Immature natural killer cell (primary cell): ENCODE data around the gene TNF. TPM values are rescaled to one million over a fixed set of nuclear protein-coding genes. Genes with fewer than 3 reads are reported as not detected.

Experiments
- DNase-seq, 3 donors: peaks; one replicate each; pipeline ENCODE4 v3.0.0; 2022; ENCODE audit warnings: mixed read lengths in 1 of 3
- H3K27ac Mint-ChIP-seq, 6 donors: one replicate each; pipeline ENCODE4 v1.8.0; 2020; ENCODE audit warnings: mixed read lengths in 6 of 6, mild to moderate bottlenecking in 5 of 6, inconsistent platforms in 4 of 6, moderate library complexity in 3 of 6
- H3K27me3 Mint-ChIP-seq, 3 donors: one replicate each; pipeline ENCODE4 v1.8.0; 2020 to 2021; ENCODE audit warnings: low read depth in 3 of 3, mild to moderate bottlenecking in 3 of 3, mixed read lengths in 3 of 3, moderate library complexity in 3 of 3, inconsistent platforms in 1 of 3
- H3K36me3 Mint-ChIP-seq, 3 donors: one replicate each; pipeline ENCODE4 v1.8.0; 2020; ENCODE audit warnings: mixed read lengths in 3 of 3, inconsistent platforms in 2 of 3, mild to moderate bottlenecking in 2 of 3
- H3K4me1 Mint-ChIP-seq, 2 donors: one replicate each; pipeline ENCODE4 v1.8.0; 2020; ENCODE audit warnings: inconsistent platforms in 2 of 2, mild to moderate bottlenecking in 2 of 2, mixed read lengths in 2 of 2, moderate library complexity in 1 of 2
- H3K4me3 Mint-ChIP-seq, 5 donors: one replicate each; pipeline ENCODE4 v1.8.0; 2020; ENCODE audit warnings: mild to moderate bottlenecking in 5 of 5, mixed read lengths in 5 of 5, inconsistent platforms in 3 of 5, moderate library complexity in 3 of 5
- H3K9me3 Mint-ChIP-seq, 6 donors: one replicate each; pipeline ENCODE4 v1.8.0; 2020; ENCODE audit warnings: mild to moderate bottlenecking in 6 of 6, mixed read lengths in 6 of 6, inconsistent platforms in 4 of 6, moderate library complexity in 3 of 6
- polyA plus RNA-seq, 3 donors: library from polyadenylated mRNA; unstranded; fragments of 300-500 nt; fragmentation: Illumina TruSeq; gene quantifications; one replicate each; pipeline ENCODE4 v1.2.3, GENCODE V29; 2021

TNF gene
- polyA plus RNA-seq, 3 donors from 2014 or later: 2.1 to 5.9 (median 5.6) TPM

DNA sequence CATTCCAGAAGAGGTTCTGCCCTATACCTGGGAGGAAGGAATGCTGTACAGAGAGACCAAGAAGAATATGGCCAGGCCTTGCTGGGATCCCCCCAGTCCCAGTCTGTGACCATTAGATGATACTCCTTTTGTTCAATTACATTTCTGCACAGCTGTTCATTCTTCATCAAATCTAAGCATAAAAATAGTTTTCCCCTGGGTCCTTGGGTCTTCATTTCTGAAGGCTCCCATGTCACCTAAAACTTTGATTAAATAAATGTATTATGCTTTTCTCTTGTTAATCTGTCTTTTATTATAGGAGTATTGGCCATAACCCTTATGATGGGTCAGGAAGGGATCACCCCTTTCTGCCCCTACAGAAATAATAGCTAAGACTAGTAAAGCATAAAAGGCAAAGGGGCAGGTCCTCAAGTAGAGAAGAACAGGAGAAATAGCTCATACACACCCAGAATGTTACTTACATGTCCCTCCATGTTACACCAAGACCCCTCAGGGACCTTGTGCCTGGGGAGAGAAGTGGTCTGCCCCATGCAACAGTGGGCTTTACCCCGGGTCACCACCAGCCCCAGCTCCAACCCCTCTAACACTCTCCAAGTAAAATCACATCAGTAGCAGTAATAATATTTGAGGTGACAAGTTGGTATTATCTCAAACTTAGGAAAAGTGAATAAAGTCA, 5.4 kb upstream of the TNF start:
- no peak for DNase-seq
- H3K27me3 Mint-ChIP-seq: peaks cover 9 to 24% (median 12%) of the 10 kb centered on the region in 3 donors
- H3K36me3 Mint-ChIP-seq: no peaks in the 10 kb centered on the region
- H3K27ac Mint-ChIP-seq: peak overlapping the region; percentile 50 to 91 (median 75)
- H3K9me3 Mint-ChIP-seq: no peaks in the 10 kb centered on the region
- H3K4me3 Mint-ChIP-seq: no peak overlapping the region
- H3K4me1 Mint-ChIP-seq: peaks cover 67 to 73% of the 10 kb centered on the region in 2 donors

DNA sequence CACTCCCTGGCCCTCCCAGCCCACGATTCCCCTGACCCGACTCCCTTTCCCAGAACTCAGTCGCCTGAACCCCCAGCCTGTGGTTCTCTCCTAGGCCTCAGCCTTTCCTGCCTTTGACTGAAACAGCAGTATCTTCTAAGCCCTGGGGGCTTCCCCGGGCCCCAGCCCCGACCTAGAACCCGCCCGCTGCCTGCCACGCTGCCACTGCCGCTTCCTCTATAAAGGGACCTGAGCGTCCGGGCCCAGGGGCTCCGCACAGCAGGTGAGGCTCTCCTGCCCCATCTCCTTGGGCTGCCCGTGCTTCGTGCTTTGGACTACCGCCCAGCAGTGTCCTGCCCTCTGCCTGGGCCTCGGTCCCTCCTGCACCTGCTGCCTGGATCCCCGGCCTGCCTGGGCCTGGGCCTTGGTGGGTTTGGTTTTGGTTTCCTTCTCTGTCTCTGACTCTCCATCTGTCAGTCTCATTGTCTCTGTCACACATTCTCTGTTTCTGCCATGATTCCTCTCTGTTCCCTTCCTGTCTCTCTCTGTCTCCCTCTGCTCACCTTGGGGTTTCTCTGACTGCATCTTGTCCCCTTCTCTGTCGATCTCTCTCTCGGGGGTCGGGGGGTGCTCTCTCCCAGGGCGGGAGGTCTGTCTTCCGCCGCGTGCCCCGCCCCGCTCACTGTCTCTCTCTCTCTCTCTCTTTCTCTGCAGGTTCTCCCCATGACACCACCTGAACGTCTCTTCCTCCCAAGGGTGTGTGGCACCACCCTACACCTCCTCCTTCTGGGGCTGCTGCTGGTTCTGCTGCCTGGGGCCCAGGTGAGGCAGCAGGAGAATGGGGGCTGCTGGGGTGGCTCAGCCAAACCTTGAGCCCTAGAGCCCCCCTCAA, 3.1 kb upstream of the TNF start, which contains the start of gene LTA:
Gene LTA, plus strand, starts transcription at position 249 of the 871 bp plus-strand sequence. Its CDS starts 454 bp downstream, at position 703.
- no peaks in the 10 kb centered on the region for H3K9me3 Mint-ChIP-seq
- peaks cover 13 to 27% (median 16%) of the 10 kb centered on the region in 3 donors for H3K27me3 Mint-ChIP-seq
- H3K4me3 Mint-ChIP-seq: peak within 1 kb of the TSS; percentile 76 to 90 (median 86)
- H3K27ac Mint-ChIP-seq: peak within 1 kb of the TSS; percentile 86 to 98 (median 96)
- H3K4me1 Mint-ChIP-seq: peaks cover 87 to 92% of the 10 kb centered on the region in 2 donors
- H3K36me3 Mint-ChIP-seq: peaks cover 0 to 6% (median 4%) of the 10 kb centered on the region in 3 donors
- peak in 2 of 3 donors; percentile 50 to 65 for DNase-seq

DNA sequence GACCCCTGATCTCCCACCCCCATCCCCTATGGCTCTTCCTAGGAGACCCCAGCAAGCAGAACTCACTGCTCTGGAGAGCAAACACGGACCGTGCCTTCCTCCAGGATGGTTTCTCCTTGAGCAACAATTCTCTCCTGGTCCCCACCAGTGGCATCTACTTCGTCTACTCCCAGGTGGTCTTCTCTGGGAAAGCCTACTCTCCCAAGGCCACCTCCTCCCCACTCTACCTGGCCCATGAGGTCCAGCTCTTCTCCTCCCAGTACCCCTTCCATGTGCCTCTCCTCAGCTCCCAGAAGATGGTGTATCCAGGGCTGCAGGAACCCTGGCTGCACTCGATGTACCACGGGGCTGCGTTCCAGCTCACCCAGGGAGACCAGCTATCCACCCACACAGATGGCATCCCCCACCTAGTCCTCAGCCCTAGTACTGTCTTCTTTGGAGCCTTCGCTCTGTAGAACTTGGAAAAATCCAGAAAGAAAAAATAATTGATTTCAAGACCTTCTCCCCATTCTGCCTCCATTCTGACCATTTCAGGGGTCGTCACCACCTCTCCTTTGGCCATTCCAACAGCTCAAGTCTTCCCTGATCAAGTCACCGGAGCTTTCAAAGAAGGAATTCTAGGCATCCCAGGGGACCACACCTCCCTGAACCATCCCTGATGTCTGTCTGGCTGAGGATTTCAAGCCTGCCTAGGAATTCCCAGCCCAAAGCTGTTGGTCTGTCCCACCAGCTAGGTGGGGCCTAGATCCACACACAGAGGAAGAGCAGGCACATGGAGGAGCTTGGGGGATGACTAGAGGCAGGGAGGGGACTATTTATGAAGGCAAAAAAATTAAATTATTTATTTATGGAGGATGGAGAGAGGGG, 1.9 kb upstream of the TNF start:
- DNase-seq: no peak
- Mint-ChIP-seq H3K9me3 (no peaks in the 10 kb centered on the region), H3K27me3 (peaks cover 6 to 17% (median 7%) of the 10 kb centered on the region in 3 donors), H3K27ac (peak overlapping the region; percentile 86 to 98 (median 96)), H3K36me3 (peaks cover 3 to 6% (median 4%) of the 10 kb centered on the region in 3 donors), H3K4me1 (peaks cover 83 to 90% of the 10 kb centered on the region in 2 donors), H3K4me3 (peak overlapping the region; percentile 49 to 96 (median 82))

DNA sequence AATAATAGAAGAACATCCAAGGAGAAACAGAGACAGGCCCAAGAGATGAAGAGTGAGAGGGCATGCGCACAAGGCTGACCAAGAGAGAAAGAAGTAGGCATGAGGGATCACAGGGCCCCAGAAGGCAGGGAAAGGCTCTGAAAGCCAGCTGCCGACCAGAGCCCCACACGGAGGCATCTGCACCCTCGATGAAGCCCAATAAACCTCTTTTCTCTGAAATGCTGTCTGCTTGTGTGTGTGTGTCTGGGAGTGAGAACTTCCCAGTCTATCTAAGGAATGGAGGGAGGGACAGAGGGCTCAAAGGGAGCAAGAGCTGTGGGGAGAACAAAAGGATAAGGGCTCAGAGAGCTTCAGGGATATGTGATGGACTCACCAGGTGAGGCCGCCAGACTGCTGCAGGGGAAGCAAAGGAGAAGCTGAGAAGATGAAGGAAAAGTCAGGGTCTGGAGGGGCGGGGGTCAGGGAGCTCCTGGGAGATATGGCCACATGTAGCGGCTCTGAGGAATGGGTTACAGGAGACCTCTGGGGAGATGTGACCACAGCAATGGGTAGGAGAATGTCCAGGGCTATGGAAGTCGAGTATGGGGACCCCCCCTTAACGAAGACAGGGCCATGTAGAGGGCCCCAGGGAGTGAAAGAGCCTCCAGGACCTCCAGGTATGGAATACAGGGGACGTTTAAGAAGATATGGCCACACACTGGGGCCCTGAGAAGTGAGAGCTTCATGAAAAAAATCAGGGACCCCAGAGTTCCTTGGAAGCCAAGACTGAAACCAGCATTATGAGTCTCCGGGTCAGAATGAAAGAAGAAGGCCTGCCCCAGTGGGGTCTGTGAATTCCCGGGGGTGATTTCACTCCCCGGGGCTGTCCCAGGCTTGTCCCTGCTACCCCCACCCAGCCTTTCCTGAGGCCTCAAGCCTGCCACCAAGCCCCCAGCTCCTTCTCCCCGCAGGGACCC, 981 bp upstream of the TNF start:
- Mint-ChIP-seq H3K9me3 (no peaks in the 10 kb centered on the region), H3K27ac (peak overlapping the region; percentile 83 to 97 (median 92)), H3K4me3 (peak overlapping the region; percentile 14 to 96 (median 58)), H3K36me3 (peaks cover 3 to 6% (median 4%) of the 10 kb centered on the region in 3 donors), H3K27me3 (peaks cover 6 to 16% (median 6%) of the 10 kb centered on the region in 3 donors), H3K4me1 (peaks cover 82 to 90% of the 10 kb centered on the region in 2 donors)
- DNase-seq: no peak

DNA sequence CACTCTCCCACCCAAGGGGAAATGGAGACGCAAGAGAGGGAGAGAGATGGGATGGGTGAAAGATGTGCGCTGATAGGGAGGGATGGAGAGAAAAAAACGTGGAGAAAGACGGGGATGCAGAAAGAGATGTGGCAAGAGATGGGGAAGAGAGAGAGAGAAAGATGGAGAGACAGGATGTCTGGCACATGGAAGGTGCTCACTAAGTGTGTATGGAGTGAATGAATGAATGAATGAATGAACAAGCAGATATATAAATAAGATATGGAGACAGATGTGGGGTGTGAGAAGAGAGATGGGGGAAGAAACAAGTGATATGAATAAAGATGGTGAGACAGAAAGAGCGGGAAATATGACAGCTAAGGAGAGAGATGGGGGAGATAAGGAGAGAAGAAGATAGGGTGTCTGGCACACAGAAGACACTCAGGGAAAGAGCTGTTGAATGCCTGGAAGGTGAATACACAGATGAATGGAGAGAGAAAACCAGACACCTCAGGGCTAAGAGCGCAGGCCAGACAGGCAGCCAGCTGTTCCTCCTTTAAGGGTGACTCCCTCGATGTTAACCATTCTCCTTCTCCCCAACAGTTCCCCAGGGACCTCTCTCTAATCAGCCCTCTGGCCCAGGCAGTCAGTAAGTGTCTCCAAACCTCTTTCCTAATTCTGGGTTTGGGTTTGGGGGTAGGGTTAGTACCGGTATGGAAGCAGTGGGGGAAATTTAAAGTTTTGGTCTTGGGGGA, 754 bp downstream of the TNF start:
- Mint-ChIP-seq H3K4me3 (peak overlapping the region; percentile 79 to 96 (median 86)), H3K27ac (peak overlapping the region; percentile 86 to 97 (median 94)), H3K27me3 (peaks cover 6 to 15% (median 10%) of the 10 kb centered on the region in 3 donors), H3K4me1 (peaks cover 90 to 92% of the 10 kb centered on the region in 2 donors), H3K9me3 (no peaks in the 10 kb centered on the region), H3K36me3 (peaks cover 4 to 6% (median 5%) of the 10 kb centered on the region in 3 donors)
- no peak for DNase-seq

DNA sequence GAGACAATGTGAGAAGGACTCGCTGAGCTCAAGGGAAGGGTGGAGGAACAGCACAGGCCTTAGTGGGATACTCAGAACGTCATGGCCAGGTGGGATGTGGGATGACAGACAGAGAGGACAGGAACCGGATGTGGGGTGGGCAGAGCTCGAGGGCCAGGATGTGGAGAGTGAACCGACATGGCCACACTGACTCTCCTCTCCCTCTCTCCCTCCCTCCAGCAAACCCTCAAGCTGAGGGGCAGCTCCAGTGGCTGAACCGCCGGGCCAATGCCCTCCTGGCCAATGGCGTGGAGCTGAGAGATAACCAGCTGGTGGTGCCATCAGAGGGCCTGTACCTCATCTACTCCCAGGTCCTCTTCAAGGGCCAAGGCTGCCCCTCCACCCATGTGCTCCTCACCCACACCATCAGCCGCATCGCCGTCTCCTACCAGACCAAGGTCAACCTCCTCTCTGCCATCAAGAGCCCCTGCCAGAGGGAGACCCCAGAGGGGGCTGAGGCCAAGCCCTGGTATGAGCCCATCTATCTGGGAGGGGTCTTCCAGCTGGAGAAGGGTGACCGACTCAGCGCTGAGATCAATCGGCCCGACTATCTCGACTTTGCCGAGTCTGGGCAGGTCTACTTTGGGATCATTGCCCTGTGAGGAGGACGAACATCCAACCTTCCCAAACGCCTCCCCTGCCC, 1.7 kb downstream of the TNF start:
- peak overlapping the region; percentile 79 to 96 (median 86) for H3K4me3 Mint-ChIP-seq
- H3K4me1 Mint-ChIP-seq: peaks cover 91 to 92% of the 10 kb centered on the region in 2 donors
- no peaks in the 10 kb centered on the region for H3K9me3 Mint-ChIP-seq
- H3K36me3 Mint-ChIP-seq: peaks cover 7 to 10% (median 10%) of the 10 kb centered on the region in 3 donors
- H3K27ac Mint-ChIP-seq: peak overlapping the region; percentile 86 to 97 (median 94)
- peaks cover 6 to 15% (median 10%) of the 10 kb centered on the region in 3 donors for H3K27me3 Mint-ChIP-seq
- DNase-seq: peak; percentile 71 to 74 (median 74)

DNA sequence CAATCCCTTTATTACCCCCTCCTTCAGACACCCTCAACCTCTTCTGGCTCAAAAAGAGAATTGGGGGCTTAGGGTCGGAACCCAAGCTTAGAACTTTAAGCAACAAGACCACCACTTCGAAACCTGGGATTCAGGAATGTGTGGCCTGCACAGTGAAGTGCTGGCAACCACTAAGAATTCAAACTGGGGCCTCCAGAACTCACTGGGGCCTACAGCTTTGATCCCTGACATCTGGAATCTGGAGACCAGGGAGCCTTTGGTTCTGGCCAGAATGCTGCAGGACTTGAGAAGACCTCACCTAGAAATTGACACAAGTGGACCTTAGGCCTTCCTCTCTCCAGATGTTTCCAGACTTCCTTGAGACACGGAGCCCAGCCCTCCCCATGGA, 2.2 kb downstream of the TNF start:
- H3K4me3 Mint-ChIP-seq: peak overlapping the region; percentile 79 to 96 (median 86)
- H3K27me3 Mint-ChIP-seq: peaks cover 6 to 13% (median 10%) of the 10 kb centered on the region in 3 donors
- H3K9me3 Mint-ChIP-seq: no peaks in the 10 kb centered on the region
- peaks cover 91 to 92% of the 10 kb centered on the region in 2 donors for H3K4me1 Mint-ChIP-seq
- no peak for DNase-seq
- peaks cover 7 to 10% (median 10%) of the 10 kb centered on the region in 3 donors for H3K36me3 Mint-ChIP-seq
- H3K27ac Mint-ChIP-seq: peak overlapping the region; percentile 86 to 97 (median 94)

DNA sequence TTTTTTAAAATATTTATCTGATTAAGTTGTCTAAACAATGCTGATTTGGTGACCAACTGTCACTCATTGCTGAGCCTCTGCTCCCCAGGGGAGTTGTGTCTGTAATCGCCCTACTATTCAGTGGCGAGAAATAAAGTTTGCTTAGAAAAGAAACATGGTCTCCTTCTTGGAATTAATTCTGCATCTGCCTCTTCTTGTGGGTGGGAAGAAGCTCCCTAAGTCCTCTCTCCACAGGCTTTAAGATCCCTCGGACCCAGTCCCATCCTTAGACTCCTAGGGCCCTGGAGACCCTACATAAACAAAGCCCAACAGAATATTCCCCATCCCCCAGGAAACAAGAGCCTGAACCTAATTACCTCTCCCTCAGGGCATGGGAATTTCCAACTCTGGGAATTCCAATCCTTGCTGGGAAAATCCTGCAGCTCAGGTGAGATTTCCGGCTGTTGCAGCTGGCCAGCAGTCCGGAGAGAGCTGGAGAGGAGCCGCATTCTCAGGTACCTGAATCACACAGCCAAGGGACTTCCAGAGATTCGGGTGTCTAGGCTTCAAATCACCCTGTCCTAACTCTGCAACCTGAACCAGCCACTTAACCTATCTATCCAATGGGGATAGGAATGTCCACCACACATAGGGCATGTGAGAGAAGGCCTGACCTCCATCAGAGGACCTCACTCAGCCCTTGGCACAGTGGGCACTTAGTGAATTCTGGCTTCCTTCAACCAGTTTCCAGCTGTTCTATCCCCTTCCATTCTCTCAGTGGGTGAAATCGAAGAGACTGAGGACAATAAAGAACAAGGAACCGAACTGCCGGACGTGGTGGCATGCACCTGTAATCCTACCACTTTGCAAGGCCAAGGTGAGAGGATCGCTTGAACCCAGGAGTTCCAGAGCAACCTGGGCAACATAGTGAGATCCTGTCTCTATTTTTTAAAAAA, 3.1 kb downstream of the TNF start:
- H3K4me1 Mint-ChIP-seq: peaks cover 89 to 93% of the 10 kb centered on the region in 2 donors
- H3K27me3 Mint-ChIP-seq: peaks cover 6 to 13% (median 10%) of the 10 kb centered on the region in 3 donors
- peaks cover 10 to 14% (median 10%) of the 10 kb centered on the region in 3 donors for H3K36me3 Mint-ChIP-seq
- H3K4me3 Mint-ChIP-seq: peak overlapping the region; percentile 50 to 70 (median 54)
- peak overlapping the region; percentile 51 to 96 (median 80) for H3K27ac Mint-ChIP-seq
- no peak for DNase-seq
- H3K9me3 Mint-ChIP-seq: no peaks in the 10 kb centered on the region

DNA sequence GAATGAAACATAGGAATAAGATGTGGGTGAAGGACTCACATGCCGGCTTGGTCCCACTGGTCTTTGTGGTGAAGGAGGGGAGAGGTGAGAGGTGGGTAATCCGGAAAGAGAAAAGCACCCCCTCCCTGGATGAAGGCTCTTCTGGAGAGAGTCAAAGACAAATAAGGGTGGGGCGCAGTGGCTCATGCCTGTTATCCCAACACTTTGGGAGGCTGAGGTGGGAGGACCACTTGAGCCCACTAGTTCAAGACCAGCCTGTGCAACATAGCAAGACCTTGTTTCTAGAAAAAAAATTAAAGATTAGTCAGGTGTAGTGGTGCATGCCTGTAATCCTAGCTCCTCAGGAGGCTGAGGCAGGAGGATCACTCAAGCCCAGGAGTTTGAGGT, 3.7 kb downstream of the TNF start:
- Mint-ChIP-seq H3K9me3 (no peaks in the 10 kb centered on the region), H3K36me3 (peaks cover 10 to 14% (median 10%) of the 10 kb centered on the region in 3 donors), H3K4me3 (peak overlapping the region; percentile 21 to 100 (median 62)), H3K27ac (peak overlapping the region; percentile 34 to 96 (median 86)), H3K27me3 (peaks cover 6 to 13% (median 10%) of the 10 kb centered on the region in 3 donors), H3K4me1 (peaks cover 85 to 87% of the 10 kb centered on the region in 2 donors)
- no peak for DNase-seq
